Activated naive CD8-positive, alpha-beta T cell treated with anti-CD3 and anti-CD28 coated beads, Interleukin-2, amount 50 U/mL, for 16 hours (primary cell): ENCODE results near the gene CIT.

Experiments
- DNase-seq: peaks from one replicate; pipeline ENCODE4 v3.0.0-alpha.2; 2020; ENCODE audit warnings: low read depth, low spot score

The CIT gene

DNA sequence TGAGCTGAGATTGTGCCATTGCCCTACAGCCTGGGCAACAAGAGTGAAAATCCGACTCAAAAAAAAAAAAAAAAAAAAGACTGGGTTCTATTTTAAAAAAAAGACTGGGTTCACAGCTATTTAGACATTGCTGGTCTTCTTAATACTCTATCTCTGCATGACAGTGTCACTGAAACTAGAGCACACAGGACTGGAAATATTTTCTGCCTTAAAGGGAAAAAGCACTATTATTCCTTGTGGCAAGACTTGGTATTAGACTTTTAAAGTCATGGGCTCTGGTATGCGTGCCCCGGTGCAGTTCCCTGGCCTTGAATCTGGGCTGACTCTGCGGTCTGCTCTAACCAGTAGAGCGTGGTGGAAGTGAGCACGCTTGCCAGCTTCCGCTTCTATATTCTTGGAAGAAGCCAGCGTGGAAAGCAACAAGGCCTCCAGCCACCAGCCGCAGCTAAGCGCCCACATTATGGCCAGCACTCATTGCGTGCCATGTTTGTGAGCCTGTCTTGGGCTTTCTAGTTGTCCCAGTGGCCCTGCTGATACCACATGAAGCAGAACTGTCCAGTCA, 177.8 kb downstream of the CIT start:
- no peak for DNase-seq

DNA sequence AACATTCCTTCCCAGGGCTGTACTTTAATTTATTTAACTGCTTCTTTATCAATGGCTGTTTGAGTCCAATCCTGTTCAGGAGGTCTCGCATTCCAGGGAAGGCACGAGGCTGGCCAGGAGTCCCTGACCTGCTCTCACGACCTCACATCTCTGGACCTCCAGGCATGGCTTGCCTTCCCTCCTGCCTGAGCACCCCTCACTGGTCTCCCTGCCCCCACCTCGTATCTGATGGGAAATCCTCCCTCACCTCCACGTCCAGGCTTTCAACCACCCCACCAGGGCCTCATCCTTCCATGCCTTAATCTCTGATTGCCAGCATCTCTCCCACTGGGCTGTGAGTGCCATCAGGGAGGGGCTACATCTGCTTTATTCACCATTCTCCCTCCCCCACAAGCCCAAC, 180.2 kb downstream of the CIT start:
- no peak for DNase-seq

DNA sequence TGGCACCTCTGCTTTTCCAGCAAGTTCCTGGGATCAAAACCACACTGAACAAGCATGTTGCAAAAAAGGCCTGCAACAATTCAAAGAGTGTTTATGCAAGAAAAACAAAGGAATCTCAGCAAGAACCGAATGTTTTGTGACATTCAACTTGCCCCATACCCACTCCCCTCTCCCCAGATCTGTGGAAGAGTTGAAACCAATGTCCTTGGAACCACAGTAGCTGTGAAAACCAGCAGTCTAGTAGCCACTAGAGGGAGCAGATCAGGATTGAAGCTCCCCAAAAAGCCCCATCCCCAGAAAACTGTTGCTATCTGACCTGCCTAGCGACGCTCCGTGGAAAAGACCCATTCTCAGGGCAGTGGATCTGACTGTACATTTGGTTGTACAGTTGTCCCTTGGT, 182.1 kb downstream of the CIT start:
- DNase-seq: no peak

DNA sequence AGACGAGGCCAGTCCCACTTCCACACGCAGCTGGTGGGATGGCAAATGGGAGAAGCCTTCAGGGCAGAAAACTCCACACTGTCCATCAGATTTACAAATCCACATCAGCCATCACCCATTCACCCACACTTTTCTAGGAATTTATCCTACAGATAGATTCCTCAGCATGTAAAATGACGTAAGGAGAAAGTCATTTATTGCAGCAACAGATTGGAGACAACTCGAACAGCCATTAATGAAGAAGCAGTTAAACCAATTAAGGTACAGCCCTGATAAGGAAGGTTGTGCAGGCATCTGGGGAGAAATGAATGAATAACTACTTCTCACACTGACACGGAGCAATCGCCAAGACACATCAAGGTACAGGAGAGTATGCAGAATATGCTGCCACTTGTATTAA, 183.0 kb downstream of the CIT start:
- no peak for DNase-seq

DNA sequence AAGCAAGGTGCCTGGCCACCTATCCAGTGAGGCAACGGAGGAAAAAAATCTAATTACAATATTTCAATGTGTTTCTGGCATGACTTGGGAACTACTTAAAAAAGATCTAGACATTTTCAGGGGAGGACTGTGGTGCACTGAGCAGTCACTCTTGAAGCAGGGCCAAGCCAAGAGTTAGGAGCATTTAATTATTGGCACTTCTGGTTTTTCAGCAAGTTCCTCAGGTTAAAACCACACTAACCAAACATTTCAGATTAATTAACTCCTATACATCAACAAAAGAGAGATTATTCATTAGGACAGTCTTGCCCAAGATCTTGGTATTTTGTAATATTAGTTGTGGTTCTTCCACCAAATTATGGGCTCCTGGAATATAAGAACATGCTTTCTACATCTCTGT, 183.6 kb downstream of the CIT start:
- DNase-seq: no peak

DNA sequence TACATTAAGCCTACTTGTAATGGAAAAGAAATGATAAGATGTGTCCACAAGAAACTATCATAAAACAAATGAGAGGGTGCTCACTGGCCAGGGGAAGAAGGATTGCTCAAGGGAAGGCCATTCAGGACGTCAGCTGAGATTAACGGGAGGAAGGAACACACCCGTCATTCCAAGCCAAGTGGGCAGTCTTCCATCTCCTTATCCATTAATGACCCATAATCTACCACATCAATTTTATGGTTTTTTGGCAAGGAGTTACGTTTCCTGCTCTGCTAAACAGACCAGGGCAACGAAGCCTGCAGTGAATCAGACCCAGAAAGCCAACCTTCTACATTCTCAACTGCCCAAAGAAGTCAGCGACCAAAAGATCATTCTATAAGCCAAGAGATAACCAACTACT, 184.1 kb downstream of the CIT start:
- DNase-seq: no peak

DNA sequence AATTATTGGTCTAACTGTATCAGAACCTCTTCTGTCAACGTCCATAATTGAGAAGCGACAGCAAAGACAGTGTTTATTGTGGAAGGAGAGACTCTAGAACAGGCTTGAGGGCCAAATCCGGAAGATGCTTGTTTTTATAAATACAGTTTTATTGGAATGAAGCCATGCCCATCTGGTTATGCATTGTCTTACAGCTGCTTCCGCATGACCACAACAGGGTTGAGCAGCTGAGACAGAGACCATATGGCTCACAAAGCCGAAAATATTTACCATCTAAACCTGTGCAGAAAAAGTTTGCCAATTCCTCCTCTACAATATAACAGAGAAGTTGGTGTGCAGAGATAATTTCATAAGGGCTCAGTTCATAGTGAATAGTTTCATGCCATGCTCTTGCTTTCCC, 184.7 kb downstream of the CIT start:
- DNase-seq: no peak

DNA sequence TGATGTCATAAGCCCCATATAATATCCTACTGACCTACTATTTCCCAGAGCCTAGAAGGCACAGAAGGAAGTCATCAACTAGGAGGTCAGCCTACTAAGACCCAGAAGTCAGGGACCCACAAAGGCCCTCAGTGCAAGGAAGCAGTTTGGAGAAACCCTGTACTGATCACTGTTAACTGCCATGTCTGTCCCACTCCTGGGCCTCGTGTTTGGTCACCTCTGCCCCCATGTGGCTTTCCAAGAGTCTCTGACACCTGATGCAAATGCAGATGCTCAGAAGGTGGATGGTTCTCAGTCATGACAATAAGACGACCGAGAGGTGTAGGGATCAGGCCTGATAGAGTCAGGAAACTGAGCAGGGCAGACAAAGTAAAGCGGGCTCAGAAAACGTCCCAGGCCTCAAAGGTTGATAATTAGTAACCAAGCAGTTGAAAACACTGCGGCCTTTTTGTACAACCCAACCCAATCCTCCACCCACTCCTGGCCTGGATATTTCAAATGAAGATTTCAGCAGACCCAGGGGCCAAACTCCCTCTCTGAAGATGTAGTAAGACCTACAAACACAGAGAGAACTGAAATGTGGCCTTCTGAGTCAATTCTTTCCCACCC, 185.8 kb downstream of the CIT start:
- DNase-seq: no peak

DNA sequence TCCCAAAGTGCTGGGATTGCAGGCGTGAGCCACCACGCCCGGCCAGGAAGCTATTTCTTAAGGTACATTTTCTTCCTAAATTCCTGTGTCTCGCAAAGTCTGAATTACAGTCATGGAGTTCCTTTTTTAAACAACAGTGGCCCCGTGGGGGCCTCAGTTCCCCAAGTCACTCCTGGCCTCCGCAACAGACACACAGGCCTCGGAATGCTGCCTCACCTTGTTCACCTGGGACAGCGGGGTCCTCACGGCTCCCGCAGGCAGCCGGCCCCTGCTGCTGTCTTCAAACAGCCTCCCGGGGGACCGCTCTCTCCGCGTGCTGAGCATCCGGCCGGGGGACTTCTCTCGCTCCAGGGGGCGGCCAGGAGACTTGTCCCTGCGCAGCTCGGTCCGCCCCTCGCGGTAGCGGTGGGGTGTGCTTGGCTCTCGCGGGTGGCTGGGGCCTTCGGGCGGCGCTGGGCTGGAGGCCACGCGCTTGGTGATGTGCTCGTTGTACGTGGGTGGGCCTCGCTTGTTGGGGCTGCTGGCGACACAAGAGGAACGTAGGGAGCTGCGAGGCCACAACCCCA, 187.1 kb downstream of the CIT start:
- DNase-seq: no peak

DNA sequence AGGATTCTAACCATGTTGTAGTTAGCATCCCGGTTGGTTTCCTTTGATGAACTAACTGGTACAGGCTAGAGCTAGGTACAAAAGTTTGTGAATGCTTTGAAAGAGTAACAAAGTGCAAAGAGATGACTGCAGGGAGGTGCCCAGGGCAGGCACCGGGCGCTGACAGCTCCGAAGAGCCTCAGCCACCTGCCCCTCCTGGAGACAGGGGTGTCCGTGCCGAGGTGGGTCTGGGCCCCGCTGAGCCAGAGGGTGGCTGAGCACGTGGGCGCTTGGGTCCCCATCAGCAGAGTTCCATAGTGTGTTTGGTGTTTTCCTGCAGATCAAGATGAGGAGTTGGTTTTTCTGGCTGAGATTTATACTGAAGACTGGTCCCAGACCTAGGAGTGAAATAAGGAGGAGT, 189.2 kb downstream of the CIT start:
- DNase-seq: no peak

DNA sequence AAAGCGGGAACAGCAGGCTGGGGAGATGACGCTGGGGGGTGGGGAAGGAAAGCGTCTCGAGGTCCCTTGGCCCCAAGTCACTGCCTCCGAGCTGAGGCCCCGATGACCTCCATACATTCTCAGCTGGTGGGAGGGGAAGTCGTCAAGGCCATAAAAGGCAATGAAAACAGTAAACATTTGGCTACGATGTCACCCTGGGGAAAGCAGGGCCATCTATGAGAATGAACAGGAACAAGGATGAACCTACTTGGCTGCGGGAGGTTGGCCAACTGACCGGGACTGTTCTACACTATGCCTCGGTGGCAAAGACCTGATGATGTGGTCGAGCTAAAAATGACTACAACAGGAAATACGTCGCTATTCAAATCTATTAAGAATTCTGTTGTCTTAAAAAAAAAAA, 189.7 kb downstream of the CIT start:
- no peak for DNase-seq

DNA sequence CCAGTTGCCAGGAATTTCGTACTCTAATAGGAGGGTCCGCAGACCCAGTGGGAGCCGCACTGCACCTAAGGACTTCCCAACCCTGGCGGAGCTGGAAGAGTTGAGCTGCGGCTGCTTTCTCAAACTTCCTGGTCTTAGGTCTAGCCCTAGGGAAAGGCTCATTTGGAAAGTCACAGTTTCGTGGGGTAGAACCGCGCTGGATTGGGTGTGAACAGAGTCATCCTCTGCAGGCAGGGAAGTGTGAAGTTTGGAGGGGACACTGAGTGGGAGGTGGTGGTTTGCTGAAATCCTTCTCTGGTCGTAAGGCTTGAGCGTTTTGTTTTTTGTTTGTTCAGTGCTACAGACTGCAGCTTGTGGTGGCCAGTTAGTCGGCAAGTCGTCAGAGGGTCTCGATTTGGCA, 190.3 kb downstream of the CIT start:
- DNase-seq: no peak

DNA sequence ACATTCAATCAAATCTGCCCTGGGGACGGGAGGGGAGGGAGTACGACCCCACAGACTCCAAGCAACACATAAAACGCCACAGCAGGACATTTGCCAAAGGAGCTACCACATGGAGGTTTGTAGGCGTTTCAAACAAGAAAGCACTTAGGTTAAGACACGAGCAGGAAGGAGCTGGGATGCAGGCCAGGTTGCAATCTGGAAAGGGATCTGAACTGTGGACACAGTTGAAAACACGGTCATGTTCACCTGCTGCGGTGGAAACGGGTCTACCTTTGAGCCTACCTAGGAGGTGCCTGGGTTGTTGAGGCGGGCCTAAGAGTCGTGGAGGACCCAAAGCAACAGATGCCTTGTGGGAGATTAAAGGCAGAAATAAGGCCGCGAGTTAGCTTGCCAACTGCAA, 190.8 kb downstream of the CIT start:
- DNase-seq: no peak

DNA sequence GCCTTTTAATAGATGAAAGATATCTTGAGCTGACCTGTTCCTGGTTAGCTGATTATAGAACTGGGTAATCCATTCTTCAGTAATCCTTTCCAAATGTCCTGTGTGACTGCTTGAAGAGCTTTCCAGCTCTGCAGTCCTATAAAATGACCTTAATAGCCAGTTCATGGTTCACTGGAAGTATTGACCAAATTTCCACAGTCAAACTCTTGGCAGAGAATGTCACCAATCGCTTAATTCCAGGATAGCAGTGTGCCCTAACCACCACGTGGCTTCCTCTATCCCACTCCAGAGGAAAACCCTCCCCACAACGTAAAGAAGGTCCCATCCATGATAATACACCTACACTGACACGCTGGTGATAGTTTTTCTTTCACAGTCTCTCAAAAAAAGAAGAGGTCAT, 191.7 kb downstream of the CIT start:
- DNase-seq: no peak

DNA sequence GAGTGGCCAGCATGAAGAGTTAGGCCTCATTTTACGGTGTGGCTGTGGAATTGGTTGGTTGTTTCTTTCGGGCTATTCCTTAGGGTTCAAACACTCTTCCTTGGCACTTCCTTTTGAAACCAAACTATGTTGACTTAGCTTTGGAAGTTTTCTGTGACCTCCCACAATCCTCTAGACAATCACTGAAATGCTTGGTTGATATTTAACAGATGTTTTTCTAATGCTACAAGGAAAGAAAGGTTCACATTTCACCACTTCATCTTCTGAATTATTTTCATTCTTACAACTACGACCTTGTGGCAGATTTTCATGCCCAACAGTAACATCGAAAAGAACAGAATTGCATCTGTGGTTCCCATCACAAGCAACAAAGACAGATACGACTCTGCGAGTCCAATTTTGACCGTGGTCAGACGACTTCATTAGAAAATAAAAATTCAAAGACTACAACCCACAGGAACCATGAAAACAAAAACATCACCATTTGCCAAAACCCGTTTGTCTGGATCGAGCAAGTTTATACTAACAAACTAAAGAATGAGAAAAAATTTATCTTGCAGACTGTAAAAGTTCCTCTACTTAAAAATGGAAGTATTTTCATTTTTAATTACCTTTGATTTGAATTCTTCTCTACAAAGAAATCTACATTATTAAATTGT, 192.3 kb downstream of the CIT start:
- DNase-seq: no peak

DNA sequence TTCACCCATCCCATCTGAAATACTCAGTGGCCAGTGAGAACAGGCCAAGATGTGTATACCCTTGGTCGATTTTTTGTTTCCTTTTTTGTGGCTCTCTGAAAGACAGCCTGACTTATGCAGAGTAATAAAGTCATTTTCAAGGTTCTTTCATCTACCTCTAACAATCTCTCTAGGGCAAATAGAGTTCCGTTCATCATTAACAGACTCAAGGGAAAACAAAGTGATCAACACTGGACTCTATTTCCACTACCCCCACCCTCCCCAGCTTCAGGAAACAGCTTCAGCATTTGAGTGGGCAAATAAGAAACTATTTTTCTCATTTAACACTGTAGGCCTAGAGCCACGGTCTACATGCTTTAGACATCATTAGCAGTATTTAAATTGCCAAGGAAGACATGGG, 193.3 kb downstream of the CIT start:
- no peak for DNase-seq

DNA sequence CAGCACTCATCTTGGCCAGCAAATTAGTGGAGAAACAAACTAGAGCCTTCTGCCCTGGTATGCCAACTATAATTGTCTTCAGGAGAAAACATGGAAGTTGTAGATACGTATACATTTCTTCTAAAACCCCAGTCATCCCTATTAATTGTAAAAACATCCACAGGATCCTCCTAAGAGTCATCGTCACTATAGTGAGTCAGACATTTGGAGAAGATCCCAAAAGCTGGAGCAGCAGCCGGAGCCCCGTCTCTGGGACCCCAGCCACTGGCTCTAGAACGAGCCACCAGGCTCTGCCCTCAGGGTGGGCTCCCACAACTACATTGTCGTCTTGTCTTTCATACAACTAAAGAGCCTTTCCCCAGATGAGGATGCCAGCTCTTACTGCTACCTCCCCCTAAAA, 193.7 kb downstream of the CIT start:
- DNase-seq: no peak

DNA sequence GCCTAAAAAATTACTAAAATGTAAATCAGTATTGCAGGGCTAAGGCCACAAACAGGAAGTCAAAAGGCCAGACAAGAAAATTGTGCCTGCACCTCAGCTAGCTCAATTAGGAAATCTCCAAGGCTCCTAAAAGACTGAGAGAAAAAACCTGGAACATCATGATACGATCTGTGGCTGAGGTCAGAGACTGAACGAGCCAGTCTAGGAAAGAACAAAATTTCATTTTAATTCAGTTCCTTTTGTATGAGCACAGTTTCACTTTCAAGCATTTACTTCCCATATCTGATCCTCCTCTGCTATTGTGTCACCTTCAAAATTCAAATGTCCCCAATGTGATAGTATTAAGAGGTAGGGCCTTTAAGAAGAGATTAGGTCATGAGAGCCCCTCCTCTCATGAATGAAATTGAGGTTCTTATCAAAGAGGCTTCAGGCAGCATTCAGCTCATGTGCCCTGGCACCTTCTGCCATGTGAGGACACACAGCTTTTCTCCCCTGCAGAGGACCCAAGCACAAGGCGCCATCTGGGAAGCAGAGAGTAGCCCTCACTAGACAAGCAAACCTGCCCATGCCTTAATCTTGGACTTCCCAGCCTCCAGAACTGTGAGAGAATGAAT, 194.4 kb downstream of the CIT start:
- DNase-seq: no peak

DNA sequence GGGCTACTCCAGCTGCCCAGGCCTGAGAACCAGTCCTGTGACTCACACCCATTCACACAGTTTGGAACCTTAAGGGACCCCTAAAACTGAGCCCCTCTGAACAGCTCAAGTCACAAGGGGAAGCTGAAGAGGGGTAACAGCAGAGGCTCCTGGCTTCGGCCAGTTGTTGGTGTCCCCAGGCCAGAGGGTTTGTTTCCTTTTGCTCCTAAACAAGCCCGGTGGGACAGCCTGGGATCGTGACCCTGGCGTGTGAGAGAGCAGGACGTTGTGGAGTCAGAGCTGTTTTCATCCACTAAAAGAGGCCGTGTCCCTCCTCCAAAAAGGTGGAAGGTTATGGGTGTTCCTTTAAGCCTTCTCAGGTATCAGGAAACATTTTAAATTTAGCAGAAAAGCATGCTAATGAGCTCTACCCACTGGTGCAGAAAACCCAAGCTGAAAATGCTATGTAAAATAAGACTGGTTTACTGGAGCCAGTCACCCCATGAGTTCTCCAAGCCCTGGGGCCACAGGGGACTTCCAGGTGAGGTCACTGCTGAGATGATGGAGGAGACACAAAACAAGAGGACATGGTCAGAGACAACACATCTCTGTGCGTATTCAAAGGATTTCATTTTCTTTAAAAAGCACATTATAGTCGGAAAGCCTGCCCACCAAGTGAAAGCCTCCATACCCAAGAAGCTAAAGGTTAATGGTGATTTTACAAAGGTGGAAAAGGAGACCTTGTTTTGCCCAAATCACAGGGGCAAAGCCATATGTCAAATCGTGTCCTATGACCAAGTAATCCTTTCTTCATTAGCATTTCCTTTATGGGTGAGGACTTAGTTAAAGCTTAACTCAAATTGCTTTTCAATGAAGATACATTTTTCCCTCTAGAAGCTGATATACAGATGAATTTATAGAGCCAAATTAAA, 195.1 kb downstream of the CIT start:
- DNase-seq: no peak

DNA sequence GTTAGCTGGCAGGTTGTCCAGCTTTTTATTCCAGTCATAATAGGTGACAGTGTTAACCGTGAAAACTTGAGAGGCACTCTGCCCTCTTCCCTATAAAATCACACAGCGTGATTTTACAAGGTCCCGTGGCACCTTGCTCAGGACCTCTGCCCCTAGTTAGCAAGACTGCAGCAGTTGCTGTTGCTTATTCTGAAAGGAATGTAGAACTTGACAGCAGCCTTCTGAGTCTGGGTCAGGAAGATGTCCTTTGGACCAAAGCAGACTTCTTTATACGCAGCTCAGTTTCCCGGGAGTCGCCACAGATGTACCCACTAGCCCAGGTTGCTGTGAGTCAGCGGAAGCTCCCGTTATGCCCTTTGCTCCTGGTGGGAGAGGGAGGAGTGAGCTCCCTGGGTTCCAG, 196.0 kb downstream of the CIT start:
- no peak for DNase-seq

DNA sequence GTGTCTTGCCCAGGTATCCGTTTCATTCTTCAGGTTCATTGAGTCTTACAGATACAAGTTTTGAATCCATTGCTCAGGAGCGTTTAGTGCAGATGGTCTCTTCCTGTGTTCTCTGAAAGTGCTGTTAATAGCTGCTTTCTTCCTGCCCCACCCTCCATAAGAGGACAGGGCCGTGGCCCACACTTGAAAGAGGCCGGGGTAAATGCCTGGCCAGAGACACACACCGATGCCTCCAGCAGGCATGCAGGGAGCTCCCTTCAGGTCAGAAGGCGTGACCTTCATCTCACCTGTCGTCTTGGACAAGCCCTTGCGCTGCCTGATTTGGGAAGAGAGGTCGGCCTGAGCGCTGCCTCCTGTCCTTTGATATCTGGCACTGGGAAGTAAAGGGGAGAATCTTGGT, 197.6 kb downstream of the CIT start:
- no peak for DNase-seq

DNA sequence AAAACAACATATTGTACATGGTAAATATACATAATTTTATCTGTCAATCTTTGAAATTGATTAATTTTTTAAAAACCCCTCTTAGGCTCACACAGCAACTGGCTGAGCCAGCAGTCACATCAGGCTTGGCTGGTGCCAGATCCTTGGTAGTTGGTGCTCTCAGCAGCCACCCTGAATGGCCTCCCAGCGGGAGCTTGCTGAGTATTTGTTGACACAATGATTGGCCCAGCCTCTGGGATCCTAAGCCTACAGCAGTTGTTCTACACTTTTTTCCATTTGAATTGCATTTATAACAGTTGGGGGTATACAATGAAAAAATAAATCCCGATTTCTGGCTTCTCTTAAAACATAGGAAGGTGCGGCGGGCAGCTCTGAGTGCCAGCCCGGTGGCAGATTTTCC, 198.0 kb downstream of the CIT start:
- no peak for DNase-seq
